Measurements from ENCODE around the gene SMIM7.
"Not testable (repeated sequence)": the region's sequence is repeated elsewhere in the genome, so short reads cannot be mapped to it uniquely, and the experiment has no call there.

The SMIM7 gene

DNA sequence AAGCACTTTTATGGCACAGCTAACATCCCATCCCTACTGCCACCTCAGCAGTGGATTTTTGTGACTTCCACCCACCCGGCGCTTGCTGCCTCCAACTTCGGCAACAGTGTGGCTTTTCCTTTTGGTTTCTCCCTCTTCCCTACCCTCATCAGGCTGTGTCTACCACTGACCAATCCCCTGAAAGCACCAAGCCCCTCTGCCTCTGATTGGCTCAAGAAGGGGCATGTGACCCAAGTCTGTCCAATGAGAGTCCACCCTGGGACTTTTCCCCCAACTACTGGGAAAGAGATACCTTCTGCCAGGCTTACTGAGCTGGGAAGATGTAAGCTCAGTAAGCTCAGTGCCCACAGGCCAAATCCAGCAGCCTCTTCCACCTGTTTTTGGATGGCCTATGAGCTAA is 5.8 kb downstream of the SMIM7 start:
- H3K79me2 ChIP-seq (ENCODE audit: insufficient read depth, low read length), result peaks cover 24% of the 10 kb centered on the region
- no peak overlapping the region for H2AFZ ChIP-seq (ENCODE audit: low read length)
- no peaks in the 10 kb centered on the region for H3F3A ChIP-seq (ENCODE audit: low read depth)
- peaks cover 52% of the 10 kb centered on the region; the same call in 1 of the 2 replicates for H3K36me3 ChIP-seq (ENCODE audit: insufficient read depth, low read length)
- peaks cover 24% of the 10 kb centered on the region for H3K4me1 ChIP-seq (ENCODE audit: insufficient read depth, low read length, poor library complexity, severe bottlenecking)
- TF ChIP-seq, protein P1, sequence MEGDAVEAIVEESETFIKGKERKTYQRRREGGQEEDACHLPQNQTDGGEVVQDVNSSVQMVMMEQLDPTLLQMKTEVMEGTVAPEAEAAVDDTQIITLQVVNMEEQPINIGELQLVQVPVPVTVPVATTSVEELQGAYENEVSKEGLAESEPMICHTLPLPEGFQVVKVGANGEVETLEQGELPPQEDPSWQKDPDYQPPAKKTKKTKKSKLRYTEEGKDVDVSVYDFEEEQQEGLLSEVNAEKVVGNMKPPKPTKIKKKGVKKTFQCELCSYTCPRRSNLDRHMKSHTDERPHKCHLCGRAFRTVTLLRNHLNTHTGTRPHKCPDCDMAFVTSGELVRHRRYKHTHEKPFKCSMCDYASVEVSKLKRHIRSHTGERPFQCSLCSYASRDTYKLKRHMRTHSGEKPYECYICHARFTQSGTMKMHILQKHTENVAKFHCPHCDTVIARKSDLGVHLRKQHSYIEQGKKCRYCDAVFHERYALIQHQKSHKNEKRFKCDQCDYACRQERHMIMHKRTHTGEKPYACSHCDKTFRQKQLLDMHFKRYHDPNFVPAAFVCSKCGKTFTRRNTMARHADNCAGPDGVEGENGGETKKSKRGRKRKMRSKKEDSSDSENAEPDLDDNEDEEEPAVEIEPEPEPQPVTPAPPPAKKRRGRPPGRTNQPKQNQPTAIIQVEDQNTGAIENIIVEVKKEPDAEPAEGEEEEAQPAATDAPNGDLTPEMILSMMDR (conservative IDR thresholded peaks at IDR 0.05; ENCODE audit: low read length), result no peak
- no peak for TF ChIP-seq EZH2phosphoT487 (IDR thresholded peaks at IDR 0.05; ENCODE audit: borderline replicate concordance)
- no peaks in the 10 kb centered on the region for H3K27me3 ChIP-seq (ENCODE audit: insufficient read depth, low read length, poor library complexity, severe bottlenecking)
- H3K9ac ChIP-seq (ENCODE audit: low read depth, low read length, poor library complexity, severe bottlenecking), result no peak overlapping the region
- no peaks in the 10 kb centered on the region for H3K9me2 ChIP-seq (replicated peaks; ENCODE audit: low read depth, low read length)
- H3K9me3 ChIP-seq (ENCODE audit: insufficient read depth, low read depth, low read length), result no peaks in the 10 kb centered on the region
- no peak overlapping the region for H3K4me2 ChIP-seq (ENCODE audit: low read depth, low read length, poor library complexity, severe bottlenecking)
- no peak overlapping the region for H3K4me3 ChIP-seq (ENCODE audit: low read length, poor library complexity, severe bottlenecking)
- peaks cover 23% of the 10 kb centered on the region for H4K20me1 ChIP-seq (ENCODE audit: insufficient read depth, low read length, poor library complexity, severe bottlenecking)

DNA sequence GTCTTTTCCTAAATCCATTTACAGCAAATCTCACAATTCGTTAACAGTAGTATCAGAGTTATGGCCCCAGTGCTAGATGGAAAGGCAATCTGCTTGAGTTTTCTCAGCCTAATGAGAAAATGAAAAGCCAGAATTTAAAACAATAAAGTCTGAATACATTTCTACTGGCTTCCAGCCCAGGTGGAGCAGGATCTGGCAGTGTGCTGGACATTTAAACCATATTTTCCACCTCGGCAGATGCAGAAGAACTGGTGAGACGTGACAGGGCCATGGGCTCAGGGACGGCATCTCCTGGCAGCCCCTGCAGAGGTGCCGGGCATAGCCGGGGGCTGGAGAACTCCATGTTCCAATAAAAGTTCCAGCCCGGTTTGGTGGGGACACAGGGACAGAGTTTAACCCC is 7.1 kb downstream of the SMIM7 start:
- no peak overlapping the region for H2AFZ ChIP-seq (ENCODE audit: low read length)
- H4K20me1 ChIP-seq (ENCODE audit: insufficient read depth, low read length, poor library complexity, severe bottlenecking), result peaks cover 10% of the 10 kb centered on the region
- peaks cover 13% of the 10 kb centered on the region for H3K4me1 ChIP-seq (ENCODE audit: insufficient read depth, low read length, poor library complexity, severe bottlenecking)
- H3K4me3 ChIP-seq (ENCODE audit: low read length, poor library complexity, severe bottlenecking), result no peak overlapping the region
- no peak overlapping the region for H3K4me2 ChIP-seq (ENCODE audit: low read depth, low read length, poor library complexity, severe bottlenecking)
- H3K27me3 ChIP-seq (ENCODE audit: insufficient read depth, low read length, poor library complexity, severe bottlenecking), result no peaks in the 10 kb centered on the region
- TF ChIP-seq EZH2phosphoT487 (IDR thresholded peaks at IDR 0.05; ENCODE audit: borderline replicate concordance), result no peak
- TF ChIP-seq, protein P1 (conservative IDR thresholded peaks at IDR 0.05; ENCODE audit: low read length), result no peak
- H3K9me2 ChIP-seq (replicated peaks; ENCODE audit: low read depth, low read length), result no peaks in the 10 kb centered on the region
- H3F3A ChIP-seq (ENCODE audit: low read depth), result no peaks in the 10 kb centered on the region
- H3K36me3 ChIP-seq (ENCODE audit: insufficient read depth, low read length), result peaks cover 52% of the 10 kb centered on the region; the same call in 1 of the 2 replicates
- H3K79me2 ChIP-seq (ENCODE audit: insufficient read depth, low read length), result peaks cover 11% of the 10 kb centered on the region; the same call in 1 of the 2 replicates
- no peak overlapping the region for H3K9ac ChIP-seq (ENCODE audit: low read depth, low read length, poor library complexity, severe bottlenecking)
- no peaks in the 10 kb centered on the region for H3K9me3 ChIP-seq (ENCODE audit: insufficient read depth, low read depth, low read length)

DNA sequence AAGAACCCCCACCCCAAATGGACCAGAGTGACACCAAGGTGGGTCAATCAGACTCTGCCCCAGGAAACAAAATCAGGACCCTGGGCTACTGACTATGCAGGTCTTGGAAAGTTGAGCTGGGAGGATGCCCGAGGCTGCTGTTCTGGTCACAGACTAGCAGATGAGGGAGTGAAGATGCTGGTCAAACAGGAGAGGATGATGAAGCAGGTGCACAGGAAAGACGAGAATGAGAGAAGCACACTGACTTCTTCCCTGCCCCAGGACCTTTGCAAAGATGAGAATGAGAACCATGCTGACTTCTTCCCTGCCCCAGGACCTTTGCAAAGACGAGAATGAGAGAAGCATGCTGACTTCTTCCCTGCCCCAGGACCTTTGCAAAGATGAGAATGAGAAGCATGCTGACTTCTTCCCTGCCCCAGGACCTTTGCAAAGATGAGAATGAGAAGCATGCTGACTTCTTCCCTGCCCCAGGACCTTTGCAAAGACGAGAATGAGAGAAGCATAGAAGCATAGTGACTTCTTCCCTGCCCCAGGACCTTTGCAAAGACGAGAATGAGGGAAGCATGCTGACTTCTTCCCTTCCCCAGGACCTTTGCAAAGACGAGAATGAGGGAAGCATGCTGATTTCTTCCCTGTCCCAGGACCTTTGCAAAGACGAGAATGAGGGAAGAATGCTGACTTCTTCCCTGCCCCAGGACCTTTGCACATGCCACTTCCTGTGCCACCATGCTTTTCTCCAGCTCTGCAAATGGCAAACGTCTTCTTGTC is 8.3 kb downstream of the SMIM7 start:
- not testable (repeated sequence) for H3F3A ChIP-seq (ENCODE audit: low read depth); H2AFZ ChIP-seq (ENCODE audit: low read length); H3K4me1 ChIP-seq (ENCODE audit: insufficient read depth, low read length, poor library complexity, severe bottlenecking); H4K20me1 ChIP-seq (ENCODE audit: insufficient read depth, low read length, poor library complexity, severe bottlenecking); H3K27me3 ChIP-seq (ENCODE audit: insufficient read depth, low read length, poor library complexity, severe bottlenecking); H3K9ac ChIP-seq (ENCODE audit: low read depth, low read length, poor library complexity, severe bottlenecking); H3K4me3 ChIP-seq (ENCODE audit: low read length, poor library complexity, severe bottlenecking); H3K79me2 ChIP-seq (ENCODE audit: insufficient read depth, low read length); H3K9me3 ChIP-seq (ENCODE audit: insufficient read depth, low read depth, low read length); H3K9me2 ChIP-seq (replicated peaks; ENCODE audit: low read depth, low read length); H3K4me2 ChIP-seq (ENCODE audit: low read depth, low read length, poor library complexity, severe bottlenecking)
- H3K36me3 ChIP-seq (ENCODE audit: insufficient read depth, low read length), result peaks cover 53% of the 10 kb centered on the region; the same call in 1 of the 2 replicates

DNA sequence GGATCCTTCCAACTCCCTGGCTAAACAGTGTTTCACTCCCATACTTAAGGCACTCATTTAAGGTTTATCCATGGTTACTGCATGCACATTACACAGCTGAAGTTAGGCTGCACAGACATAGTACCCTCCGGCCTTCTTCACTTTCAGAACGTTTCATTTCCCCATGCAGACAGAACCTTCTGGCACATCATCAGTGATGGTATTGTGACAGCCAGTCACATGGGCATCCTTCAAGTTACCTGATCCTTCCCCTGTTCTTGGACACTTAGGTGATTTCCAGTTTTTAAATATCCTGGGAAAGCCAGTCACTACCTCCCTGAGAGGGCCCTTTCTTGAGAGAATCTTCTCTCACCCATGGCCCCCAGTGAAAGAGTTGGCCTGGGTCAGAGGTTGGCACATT is 9.1 kb downstream of the SMIM7 start:
- H2AFZ ChIP-seq (ENCODE audit: low read length), result no peak overlapping the region

More for the DNA sequence above, 9.1 kb downstream of the SMIM7 start:
- Histone ChIP-seq H3K9me2 (replicated peaks; ENCODE audit: low read depth, low read length) (no peaks in the 10 kb centered on the region), H3K36me3 (ENCODE audit: insufficient read depth, low read length) (peaks cover 56% of the 10 kb centered on the region; the same call in 1 of the 2 replicates), H3F3A (ENCODE audit: low read depth) (no peaks in the 10 kb centered on the region), H3K9me3 (ENCODE audit: insufficient read depth, low read depth, low read length) (no peaks in the 10 kb centered on the region), H3K9ac (ENCODE audit: low read depth, low read length, poor library complexity, severe bottlenecking) (no peak overlapping the region), H3K4me3 (ENCODE audit: low read length, poor library complexity, severe bottlenecking) (no peak overlapping the region), H3K4me1 (ENCODE audit: insufficient read depth, low read length, poor library complexity, severe bottlenecking) (peaks cover 9% of the 10 kb centered on the region), H3K27me3 (ENCODE audit: insufficient read depth, low read length, poor library complexity, severe bottlenecking) (no peaks in the 10 kb centered on the region), H3K4me2 (ENCODE audit: low read depth, low read length, poor library complexity, severe bottlenecking) (no peak overlapping the region), H4K20me1 (ENCODE audit: insufficient read depth, low read length, poor library complexity, severe bottlenecking) (peaks cover 4% of the 10 kb centered on the region), H3K79me2 (ENCODE audit: insufficient read depth, low read length) (no peaks in the 10 kb centered on the region)
- TF ChIP-seq, protein P1 (conservative IDR thresholded peaks at IDR 0.05; ENCODE audit: low read length), result no peak
- TF ChIP-seq EZH2phosphoT487 (IDR thresholded peaks at IDR 0.05; ENCODE audit: borderline replicate concordance), result no peak

All from Loucy (cell line).